Liver (tissue), 9 donors: ENCODE results near the gene RGS7. TPM values are rescaled to one million over a fixed set of nuclear protein-coding genes. Genes with fewer than 3 reads are reported as not detected.

Experiments used
- DNase-seq: peaks from one replicate; pipeline ENCODE4 v3.0.0-alpha.2; 2017; ENCODE audit warnings: low spot score
- H3K27ac ChIP-seq, 2 donors: one replicate each; pipeline ENCODE4 v1.7.0; 2013; ENCODE audit warnings: inconsistent platforms in 2 of 2, low read length in 2 of 2, control low read depth in 1 of 2, low read depth in 1 of 2, mild to moderate bottlenecking in 1 of 2
- H3K27me3 ChIP-seq, 4 donors: one replicate each; pipeline versions ENCODE4 v1.6.1 to v1.7.0; 2013; ENCODE audit warnings: low read length in 3 of 4, inconsistent platforms in 1 of 4, mild to moderate bottlenecking in 1 of 4, moderate library complexity in 1 of 4; ENCODE audit not compliant: control insufficient read depth in 4 of 4, insufficient read depth in 4 of 4
- H3K36me3 ChIP-seq, 4 donors: one replicate each; pipeline versions ENCODE4 v1.6.1 to v1.7.0; 2013; ENCODE audit warnings: low read length in 3 of 4, mild to moderate bottlenecking in 3 of 4, low read depth in 1 of 4, moderate library complexity in 1 of 4; ENCODE audit not compliant: control insufficient read depth in 4 of 4, insufficient read depth in 3 of 4
- H3K4me1 ChIP-seq, 4 donors: one replicate each; pipeline versions ENCODE4 v1.6.1 to v1.7.0; 2013; ENCODE audit warnings: low read length in 3 of 4, mild to moderate bottlenecking in 3 of 4, moderate library complexity in 1 of 4; ENCODE audit not compliant: control insufficient read depth in 4 of 4, insufficient read depth in 4 of 4
- H3K4me3 ChIP-seq, 3 donors: one replicate each; pipeline versions ENCODE4 v1.6.1 to v1.7.0; 2013; ENCODE audit warnings: low read length in 3 of 3, control low read depth in 1 of 3, low read depth in 1 of 3, mild to moderate bottlenecking in 1 of 3
- H3K9ac ChIP-seq, 2 donors: one replicate each; pipeline ENCODE4 v1.7.0; 2013; ENCODE audit warnings: low read length in 2 of 2, mild to moderate bottlenecking in 2 of 2, moderate library complexity in 2 of 2, control low read depth in 1 of 2, low read depth in 1 of 2
- H3K9me3 ChIP-seq, 4 donors: one replicate each; pipeline versions ENCODE4 v1.6.1 to v1.7.0; 2013; ENCODE audit warnings: low read length in 3 of 4; ENCODE audit not compliant: control insufficient read depth in 4 of 4
- ATF3 ChIP-seq: IDR thresholded peaks from 2 replicates; pipeline ENCODE4 v1.6.1; 2016; ENCODE audit warnings: antibody characterized with exemption
- CTCF ChIP-seq: fragments of 150-350 bp; IDR thresholded peaks from 2 replicates; pipeline ENCODE4 v1.5.1; 2017; ENCODE audit warnings: improper control_type of control experiment, low read depth, low read length; ENCODE audit not compliant: missing input control
- EGR1 ChIP-seq, 2 donors: IDR thresholded peaks; 2 replicates each; pipeline ENCODE4 v1.6.1; 2016 to 2018; ENCODE audit warnings: antibody characterized with exemption in 2 of 2, low read depth in 2 of 2
- FOXA1 ChIP-seq: IDR thresholded peaks from 2 replicates; pipeline ENCODE4 v1.6.1; 2016; ENCODE audit warnings: antibody characterized with exemption
- FOXA2 ChIP-seq: IDR thresholded peaks from 2 replicates; pipeline ENCODE4 v1.6.1; 2016; ENCODE audit warnings: antibody characterized with exemption
- GABPA ChIP-seq, 2 donors: IDR thresholded peaks in 1 of 2; conservative IDR thresholded peaks in 1 of 2; 2 replicates each; pipeline ENCODE4 v1.6.1; 2016; ENCODE audit warnings: antibody characterized with exemption in 2 of 2, mild to moderate bottlenecking in 1 of 2, moderate library complexity in 1 of 2
- HNF4A ChIP-seq, 2 donors: conservative IDR thresholded peaks; 2 replicates each; pipeline ENCODE4 v1.6.1; 2016; ENCODE audit warnings: antibody characterized with exemption in 2 of 2, mild to moderate bottlenecking in 2 of 2
- HNF4G ChIP-seq: IDR thresholded peaks from 2 replicates; pipeline ENCODE4 v1.6.1; 2016; ENCODE audit warnings: antibody characterized with exemption
- JUND ChIP-seq, 2 donors: IDR thresholded peaks; 2 replicates each; pipeline ENCODE4 v1.6.1; 2016; ENCODE audit warnings: antibody characterized with exemption in 2 of 2
- MAX ChIP-seq: IDR thresholded peaks from 2 replicates; pipeline ENCODE4 v1.6.1; 2016; ENCODE audit warnings: antibody characterized with exemption
- NR2F2 ChIP-seq: IDR thresholded peaks from 2 replicates; pipeline ENCODE4 v1.6.1; 2016; ENCODE audit warnings: antibody characterized with exemption
- RAD21 ChIP-seq, 2 donors: IDR thresholded peaks; 2 replicates each; pipeline ENCODE4 v1.6.1; 2016; ENCODE audit warnings: antibody characterized with exemption in 2 of 2, mild to moderate bottlenecking in 2 of 2
- REST ChIP-seq: IDR thresholded peaks from 2 replicates; pipeline ENCODE4 v1.6.1; 2016; ENCODE audit warnings: antibody characterized with exemption, mild to moderate bottlenecking
- RXRA ChIP-seq, 2 donors: IDR thresholded peaks; 2 replicates each; pipeline ENCODE4 v1.6.1; 2017 to 2018; ENCODE audit warnings: antibody characterized with exemption in 2 of 2, mild to moderate bottlenecking in 1 of 2
- SP1 ChIP-seq: IDR thresholded peaks from 2 replicates; pipeline ENCODE4 v1.6.1; 2018; ENCODE audit warnings: antibody characterized with exemption, mild to moderate bottlenecking
- TAF1 ChIP-seq: conservative IDR thresholded peaks from 2 replicates; pipeline ENCODE4 v1.6.1; 2016; ENCODE audit warnings: antibody characterized with exemption, mild to moderate bottlenecking
- YY1 ChIP-seq: IDR thresholded peaks from 2 replicates; pipeline ENCODE4 v1.6.1; 2016; ENCODE audit warnings: antibody characterized with exemption, mild to moderate bottlenecking
- ZBTB33 ChIP-seq: IDR thresholded peaks from 2 replicates; pipeline ENCODE4 v1.6.1; 2016; ENCODE audit warnings: antibody characterized with exemption
- WGBS: extraction: QIAGEN DNeasy Blood & Tissue Kit; methylation state at CpG from one replicate; pipeline ENCODE4 v1.1.7; 2013; 5-methylcytosine and 5-hydroxymethylcytosine counted together
- polyA plus RNA-seq, 2 donors: library from polyadenylated mRNA; stranded (reverse) in 1 of 2; unstranded in 1 of 2; fragments of 200-250 nt in 1 of 2; fragments of >200 nt in 1 of 2; fragmentation: Nextera tagmentation in 1 of 2; extraction: Ambion mirVana in 1 of 2; gene quantifications; one replicate each; pipeline versions ENCODE4 v1.2.1 to v1.2.3, GENCODE V29; 2013 to 2015
- total RNA-seq, 2 donors: library from RNA; depleted of rRNA; stranded (reverse); fragments of >200 nt; gene quantifications; one replicate each; pipeline ENCODE4 v1.2.3, GENCODE V29; 2014
- donor health status: healthy.
- donor health status: healthy.
- donor health status: healthy.
- donor health status: healthy.
- donor health status: healthy.

Gene RGS7
- total and polyA plus RNA-seq, 4 donors = 0.05 to 0.18 TPM; not detected in 2

- Histone ChIP-seq H3K4me3 (no peak overlapping the region), H3K27ac (no peak overlapping the region), H3K9me3 (peaks cover 0 to 9% (median 1%) of the 10 kb centered on the region in 4 donors), H3K9ac (no peak overlapping the region), H3K36me3 (no peaks in the 10 kb centered on the region), H3K4me1 (no peaks in the 10 kb centered on the region), H3K27me3 (no peaks in the 10 kb centered on the region)
- TF ChIP-seq RXRA (IDR thresholded peaks at IDR 0.05) (no peak), RAD21 (IDR thresholded peaks at IDR 0.05) (no peak), REST (no peak), HNF4A (conservative IDR thresholded peaks at IDR 0.05) (no peak), ZBTB33 (no peak), FOXA1 (no peak), TAF1 (no peak), JUND (IDR thresholded peaks at IDR 0.05) (no peak), NR2F2 (no peak), ATF3 (no peak), GABPA (IDR thresholded peaks at IDR 0.05 in 1 of 2, conservative IDR thresholded peaks at IDR 0.05 in 1 of 2) (no peak), FOXA2 (no peak), YY1 (no peak), SP1 (no peak), EGR1 (IDR thresholded peaks at IDR 0.05; ENCODE audit: low read depth in 2 of 2) (no peak), HNF4G (no peak), CTCF (no peak), MAX (no peak)
- WGBS = 95% methylated on average over 1 of the region's 1 CpG
- DNase-seq = no peak
Observed at GRCh38 chr1:240877605-240878004, 479.4 kb downstream of the RGS7 start.
